Kidney epithelial cell (primary cell): Measurements from ENCODE around the gene PIGQ. TPM values are rescaled to one million over a fixed set of nuclear protein-coding genes. Genes with fewer than 3 reads are reported as not detected.

Experiments
- DNase-seq: peaks from one replicate; pipeline ENCODE4 v3.0.0-alpha.2; 2010; ENCODE audit warnings: low read depth
- H3K27me3 ChIP-seq: 2 replicates; pipeline ENCODE4 v1.6.0; 2011; ENCODE audit warnings: low read length; ENCODE audit not compliant: control insufficient read depth, insufficient read depth
- H3K36me3 ChIP-seq: 2 replicates; pipeline ENCODE4 v1.5.1; 2011; ENCODE audit warnings: low read length; ENCODE audit not compliant: control insufficient read depth, insufficient read depth
- H3K4me3 ChIP-seq: 2 replicates; pipeline ENCODE4 v1.5.1; 2011; ENCODE audit warnings: low read depth, mild to moderate bottlenecking, control low read depth, low read length
- CTCF ChIP-seq: IDR thresholded peaks from 2 replicates; pipeline ENCODE4 v1.5.1; 2011; ENCODE audit warnings: mild to moderate bottlenecking, moderate library complexity, low read length, control low read depth, inconsistent platforms; ENCODE audit not compliant: insufficient read depth, poor library complexity, severe bottlenecking
- total RNA-seq: library from RNA; depleted of rRNA; stranded (reverse); fragments of >200 nt; gene quantifications from 2 replicates; pipeline ENCODE4 v1.2.3, GENCODE V29; 2015

PIGQ gene
- total RNA-seq, 1 donor from 2014 or later: 54.9 TPM

DNA sequence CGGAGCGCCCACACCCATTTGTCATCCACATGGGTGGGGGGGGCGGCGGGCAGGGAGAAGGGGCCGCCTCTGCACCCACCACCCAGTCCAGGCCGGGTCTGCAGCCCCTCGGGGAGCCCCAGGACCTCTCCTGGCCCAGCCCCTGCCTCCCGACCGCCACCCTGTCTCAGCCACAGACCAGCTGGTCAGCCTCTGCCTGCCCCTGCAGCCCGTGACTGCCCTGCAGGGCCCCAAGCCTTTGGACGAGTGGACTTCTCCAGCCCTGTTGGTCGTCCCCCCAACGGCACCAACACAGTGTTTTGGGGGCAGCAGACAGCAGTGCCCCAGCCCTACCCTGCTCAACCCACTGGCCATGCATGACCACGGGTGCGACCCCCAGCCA, 8.4 kb upstream of the PIGQ start:
- no peak for DNase-seq
- no peaks in the 10 kb centered on the region for H3K36me3 ChIP-seq
- no peak for TF ChIP-seq CTCF
- no peak overlapping the region for H3K4me3 ChIP-seq
- peaks cover 69% of the 10 kb centered on the region for H3K27me3 ChIP-seq

- TF ChIP-seq CTCF: no peak
- DNase-seq: no peak
- Histone ChIP-seq H3K36me3 (no peaks in the 10 kb centered on the region), H3K27me3 (peaks cover 61% of the 10 kb centered on the region), H3K4me3 (no peak overlapping the region)
Observed at GRCh38 chr16:561957-562938, 7.5 kb upstream of the PIGQ start.

DNA sequence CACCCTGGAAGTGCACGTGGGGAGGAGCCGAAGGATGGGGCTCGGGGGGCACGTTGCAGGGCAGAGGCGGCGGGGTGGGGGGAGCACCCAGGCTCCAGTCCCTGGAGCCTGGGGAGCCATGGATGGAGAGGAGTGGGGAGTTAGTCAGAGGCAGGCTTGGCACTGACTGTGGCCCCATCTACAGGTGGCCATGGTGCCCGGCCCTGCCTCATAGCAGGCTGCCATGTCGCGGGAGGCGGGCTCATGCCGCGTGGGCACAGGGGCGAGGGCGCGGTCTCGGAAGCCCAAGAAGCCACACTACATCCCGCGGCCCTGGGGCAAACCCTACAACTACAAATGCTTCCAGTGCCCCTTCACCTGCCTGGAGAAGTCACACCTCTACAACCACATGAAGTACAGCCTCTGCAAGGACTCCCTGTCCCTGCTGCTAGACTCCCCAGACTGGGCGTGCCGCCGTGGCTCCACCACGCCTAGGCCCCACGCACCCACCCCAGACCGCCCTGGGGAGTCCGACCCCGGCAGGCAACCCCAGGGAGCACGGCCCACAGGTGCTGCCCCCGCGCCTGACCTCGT, 6.6 kb upstream of the PIGQ start:
- no peak for DNase-seq
- TF ChIP-seq CTCF: no peak
- no peak overlapping the region for H3K4me3 ChIP-seq
- H3K27me3 ChIP-seq: peaks cover 52% of the 10 kb centered on the region
- H3K36me3 ChIP-seq: no peaks in the 10 kb centered on the region

DNA sequence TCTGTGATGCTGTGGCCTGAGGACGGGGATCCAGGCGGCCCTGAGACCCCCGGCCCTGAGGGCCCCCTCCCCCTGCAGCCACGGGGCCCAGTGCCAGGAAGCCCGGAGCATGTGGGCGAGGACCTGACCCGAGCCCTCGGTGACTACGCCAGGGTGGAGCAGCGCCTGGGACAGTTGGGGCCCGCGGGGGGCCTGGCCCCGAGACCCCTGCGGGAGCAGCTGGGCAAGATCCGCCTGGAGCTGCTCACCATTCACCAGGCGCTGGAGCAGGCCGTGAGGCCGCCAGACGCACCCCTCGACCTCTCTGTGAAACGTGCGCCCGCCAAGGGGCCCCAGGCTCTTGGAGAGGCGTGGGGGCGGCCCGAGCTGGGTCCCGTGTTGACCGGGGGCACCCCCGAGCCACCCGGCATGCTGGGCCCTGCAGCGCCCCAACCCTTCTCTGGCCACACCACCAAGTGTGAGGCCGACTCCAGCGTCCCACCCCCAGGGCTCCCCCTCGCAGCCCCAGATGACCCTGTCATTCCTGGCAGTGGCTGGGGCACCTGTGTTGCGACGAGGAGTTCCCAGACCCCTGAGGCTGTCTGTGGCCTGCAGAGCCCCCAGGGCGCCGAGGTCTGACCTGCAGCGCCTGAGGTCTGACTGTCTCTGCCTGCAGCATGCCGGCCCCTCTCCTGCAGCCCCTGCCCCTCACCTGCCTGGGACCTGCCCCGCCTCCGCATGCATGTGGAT, 4.9 kb upstream of the PIGQ start:
- Histone ChIP-seq H3K27me3 (peaks cover 35% of the 10 kb centered on the region), H3K36me3 (no peaks in the 10 kb centered on the region), H3K4me3 (no peak overlapping the region)
- TF ChIP-seq CTCF: no peak
- no peak for DNase-seq

- no peak for TF ChIP-seq CTCF
- Histone ChIP-seq H3K36me3 (no peaks in the 10 kb centered on the region), H3K27me3 (peaks cover 32% of the 10 kb centered on the region), H3K4me3 (no peak overlapping the region)
- DNase-seq: no peak
Observed at GRCh38 chr16:565419-566330, 4.1 kb upstream of the PIGQ start.
